Measurements from ENCODE around the gene PPIH.
"Not testable (repeated sequence)": the region's sequence is repeated elsewhere in the genome, so short reads cannot be mapped to it uniquely, and the experiment has no call there.

The PPIH gene

DNA sequence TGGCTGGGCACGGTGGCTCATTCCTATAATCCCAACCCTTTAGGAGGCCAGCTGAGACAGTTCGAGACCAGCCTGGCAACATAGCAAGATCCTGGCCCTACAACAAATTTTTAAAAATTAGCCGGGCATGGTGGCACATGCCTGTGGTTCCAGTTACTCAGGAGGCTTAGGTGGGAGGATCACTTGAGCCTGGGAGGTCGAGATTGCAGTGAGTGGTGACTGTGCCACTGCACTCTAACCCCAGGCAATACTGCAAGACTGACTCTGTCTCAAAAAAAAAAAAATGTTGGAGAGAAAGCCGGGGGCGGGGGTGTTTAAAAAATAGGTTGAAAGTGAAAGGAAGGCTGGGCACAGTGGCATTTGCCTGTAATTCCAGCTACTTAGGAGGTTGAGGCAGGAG lies 65.3 kb downstream of the PPIH start:
- no peak overlapping the region for H3K4me3 ChIP-seq (ENCODE audit: low read depth, low read length)
- in situ Hi-C loops (cut with HindIII; ENCODE audit: low sequenced_read_pairs): no loop called here
- no peak for DNase-seq (ENCODE audit: low read depth, low spot score)
- TF ChIP-seq, protein P1, sequence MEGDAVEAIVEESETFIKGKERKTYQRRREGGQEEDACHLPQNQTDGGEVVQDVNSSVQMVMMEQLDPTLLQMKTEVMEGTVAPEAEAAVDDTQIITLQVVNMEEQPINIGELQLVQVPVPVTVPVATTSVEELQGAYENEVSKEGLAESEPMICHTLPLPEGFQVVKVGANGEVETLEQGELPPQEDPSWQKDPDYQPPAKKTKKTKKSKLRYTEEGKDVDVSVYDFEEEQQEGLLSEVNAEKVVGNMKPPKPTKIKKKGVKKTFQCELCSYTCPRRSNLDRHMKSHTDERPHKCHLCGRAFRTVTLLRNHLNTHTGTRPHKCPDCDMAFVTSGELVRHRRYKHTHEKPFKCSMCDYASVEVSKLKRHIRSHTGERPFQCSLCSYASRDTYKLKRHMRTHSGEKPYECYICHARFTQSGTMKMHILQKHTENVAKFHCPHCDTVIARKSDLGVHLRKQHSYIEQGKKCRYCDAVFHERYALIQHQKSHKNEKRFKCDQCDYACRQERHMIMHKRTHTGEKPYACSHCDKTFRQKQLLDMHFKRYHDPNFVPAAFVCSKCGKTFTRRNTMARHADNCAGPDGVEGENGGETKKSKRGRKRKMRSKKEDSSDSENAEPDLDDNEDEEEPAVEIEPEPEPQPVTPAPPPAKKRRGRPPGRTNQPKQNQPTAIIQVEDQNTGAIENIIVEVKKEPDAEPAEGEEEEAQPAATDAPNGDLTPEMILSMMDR (IDR thresholded peaks at IDR 0.05; ENCODE audit: low read depth, low read length): no peak

DNA sequence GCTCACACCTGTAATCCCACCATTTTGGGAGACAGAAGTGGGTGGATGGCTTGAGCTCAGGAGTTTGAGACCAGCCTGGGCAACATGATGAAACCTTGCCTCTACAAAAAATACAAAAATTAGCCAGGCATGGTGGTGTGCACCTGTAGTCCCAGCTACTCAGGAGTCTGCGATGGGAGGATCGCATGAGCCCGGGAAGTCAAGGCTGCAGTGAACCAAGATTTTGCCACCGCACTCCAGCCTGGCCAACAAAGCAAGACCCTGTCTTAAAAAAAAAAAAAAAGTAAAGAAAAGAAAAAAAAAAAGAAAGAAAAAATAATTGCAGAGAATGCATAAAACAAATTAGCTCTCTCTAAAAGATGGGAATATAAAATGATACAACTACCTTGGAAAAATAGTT lies 67.6 kb downstream of the PPIH start:
- in situ Hi-C loops (cut with HindIII; ENCODE audit: low sequenced_read_pairs); DNase-seq (ENCODE audit: low read depth, low spot score); H3K4me3 ChIP-seq (ENCODE audit: low read depth, low read length): not testable (repeated sequence)
